Heart left ventricle (tissue), 13 donors: ENCODE measurements around the gene CSTF2T.

ENCODE experiments used
- POLR2A ChIP-seq, 2 donors: fragments of 450-650 bp; IDR thresholded peaks; one replicate each; pipeline ENCODE4 v1.6.1; 2017; ENCODE audit warnings: antibody characterized with exemption in 2 of 2, mild to moderate bottlenecking in 2 of 2, moderate library complexity in 2 of 2
- TF ChIP-seq, protein P1 (sequence below), 12 donors: fragments of 200-600 bp; sonication (generic) in 4 of 12; IDR thresholded peaks; one replicate each; pipeline versions ENCODE4 v1.5.0 to v1.8.0; 2018 to 2022; ENCODE audit warnings: antibody characterized with exemption in 12 of 12, mild to moderate bottlenecking in 5 of 12
- donor health status: ischemic (EF 13 %, LVEDD 7.1; RV severe dilation, severe dysfunction).
- donor health status: DM: no; HTN: yes; CAD: no.
- donor health status: DM: no; HTN: no; CAD: no.
- donor health status: ischemic (EF 25% LVEDD 6.9; RV normal size, moderate dysfunction).
- donor health status: ischemic (EF 25% LVEDD 5.7; RV mildly dilated, moderate dysfunction).
- donor health status: ischemic (EF 35%, LVEDD 5.7; RV mildly dilated, moderate dysfunction).
- donor health status: nonischemic (EF 11% LVEDD 7.7; RV severe dilation, severe dysfunction).
- donor health status: DM: yes; HTN: yes; CAD: no.
- donor health status: PGD.
- donor health status: ischemic (EF 29% LVEDD 5.4; RV normal size, mild dysfunction).
- donor health status: nonischemic (EF 23%, LVEDD 6.1; RV moderate dilation, normal function).

GRCh38 chr10:51707821-51708424 lies 8.5 kb upstream of the CSTF2T start:
- TF ChIP-seq, protein P1, sequence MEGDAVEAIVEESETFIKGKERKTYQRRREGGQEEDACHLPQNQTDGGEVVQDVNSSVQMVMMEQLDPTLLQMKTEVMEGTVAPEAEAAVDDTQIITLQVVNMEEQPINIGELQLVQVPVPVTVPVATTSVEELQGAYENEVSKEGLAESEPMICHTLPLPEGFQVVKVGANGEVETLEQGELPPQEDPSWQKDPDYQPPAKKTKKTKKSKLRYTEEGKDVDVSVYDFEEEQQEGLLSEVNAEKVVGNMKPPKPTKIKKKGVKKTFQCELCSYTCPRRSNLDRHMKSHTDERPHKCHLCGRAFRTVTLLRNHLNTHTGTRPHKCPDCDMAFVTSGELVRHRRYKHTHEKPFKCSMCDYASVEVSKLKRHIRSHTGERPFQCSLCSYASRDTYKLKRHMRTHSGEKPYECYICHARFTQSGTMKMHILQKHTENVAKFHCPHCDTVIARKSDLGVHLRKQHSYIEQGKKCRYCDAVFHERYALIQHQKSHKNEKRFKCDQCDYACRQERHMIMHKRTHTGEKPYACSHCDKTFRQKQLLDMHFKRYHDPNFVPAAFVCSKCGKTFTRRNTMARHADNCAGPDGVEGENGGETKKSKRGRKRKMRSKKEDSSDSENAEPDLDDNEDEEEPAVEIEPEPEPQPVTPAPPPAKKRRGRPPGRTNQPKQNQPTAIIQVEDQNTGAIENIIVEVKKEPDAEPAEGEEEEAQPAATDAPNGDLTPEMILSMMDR (IDR thresholded peaks at IDR 0.05): no peak
- no peak for TF ChIP-seq POLR2A (IDR thresholded peaks at IDR 0.05)
